PC-9 (cell line): ENCODE data around the gene TJP2.

ENCODE experiments used
- CTCF ChIP-seq: fragments of 200-600 bp; sonication (generic); conservative IDR thresholded peaks from 2 replicates; pipeline ENCODE4 v1.6.1; 2017; ENCODE audit warnings: mixed run types, antibody characterized with exemption, mild to moderate bottlenecking, moderate library complexity
- EZH2 ChIP-seq: fragments of 200-600 bp; sonication (generic); IDR thresholded peaks from 2 replicates; pipeline ENCODE4 v1.8.0; 2017; ENCODE audit warnings: antibody characterized with exemption, low read depth

- no peak for TF ChIP-seq EZH2
- no peak for TF ChIP-seq CTCF
Measured at GRCh38 chr9:69272212-69272611, 98.1 kb downstream of the TJP2 start.
